T-cell (primary cell): ENCODE data around the gene PRR16. TPM values are rescaled to one million over a fixed set of nuclear protein-coding genes. Genes with fewer than 3 reads are reported as not detected.

ENCODE experiments used
- ATAC-seq, 4 experiments: fragments of 200-7000 bp in 3 of 4; fragments of 150-1000 bp in 1 of 4; cut with Tn5 transposase; replicated peaks in 1 of 4; 1 replicate in 3 of 4; 2 replicates in 1 of 4; pipeline ENCODE4 v1.10.0; 2021; ENCODE audit warnings: moderate library complexity in 3 of 4, mild to moderate bottlenecking in 2 of 4, moderate number of reproducible peaks in 1 of 4
- CTCF ChIA-PET, 2 donors: fragments of 300-600 bp; sonication (Branson Sonifier 250); formaldehyde crosslinking; loops; one replicate each; lab custom pipeline; 2022; ENCODE audit warnings: antibody characterized with exemption in 2 of 2; lab: Charles Lee
- POLR2A ChIA-PET, 2 donors: fragments of 300-600 bp; sonication (Branson Sonifier 250); formaldehyde crosslinking; loops; one replicate each; lab custom pipeline; 2022; ENCODE audit warnings: antibody characterized with exemption in 2 of 2; lab: Charles Lee
- DNase-seq, 35 experiments: peaks; one replicate each; pipeline versions ENCODE4 v3.0.0 to v3.0.0-alpha.2; 2013 to 2023
- H3K27ac ChIP-seq: one replicate; pipeline ENCODE4 v1.5.1; 2013; ENCODE audit warnings: low read length
- H3K27me3 ChIP-seq, 2 experiments: replicated peaks in 1 of 2; 1 replicate in 1 of 2; 2 replicates in 1 of 2; pipeline versions ENCODE4 v1.6.1 to v1.7.0; 2013; ENCODE audit warnings: low read length in 1 of 2, mixed read lengths in 1 of 2; ENCODE audit not compliant: control insufficient read depth in 2 of 2, insufficient read depth in 2 of 2; ENCODE audit errors: extremely low read depth in 1 of 2
- H3K36me3 ChIP-seq, 2 donors: 1 replicate in 1 of 2; 2 replicates in 1 of 2; pipeline versions ENCODE4 v1.6.1 to v1.7.0; 2013; ENCODE audit warnings: low read length in 1 of 2; ENCODE audit not compliant: control insufficient read depth in 2 of 2, insufficient read depth in 1 of 2; ENCODE audit errors: extremely low read depth in 1 of 2
- H3K4me1 ChIP-seq, 2 experiments: 1 replicate in 1 of 2; 2 replicates in 1 of 2; pipeline versions ENCODE4 v1.6.1 to v1.7.0; 2013; ENCODE audit warnings: low read length in 2 of 2, mixed read lengths in 1 of 2; ENCODE audit not compliant: insufficient read depth in 2 of 2, control insufficient read depth in 1 of 2; ENCODE audit errors: extremely low read depth in 1 of 2
- H3K4me3 ChIP-seq, 2 donors: 1 replicate in 1 of 2; 2 replicates in 1 of 2; pipeline versions ENCODE4 v1.5.1 to v1.7.0; 2013; ENCODE audit warnings: mild to moderate bottlenecking in 2 of 2, low read length in 1 of 2, moderate library complexity in 1 of 2; ENCODE audit not compliant: control insufficient read depth in 1 of 2; ENCODE audit errors: extremely low read depth in 1 of 2
- H3K9me3 ChIP-seq: 2 replicates; pipeline ENCODE4 v1.7.0; 2013
- H3K27ac Mint-ChIP-seq, 2 donors: one replicate each; pipeline ENCODE4 v1.8.0; 2020 to 2021; ENCODE audit warnings: mild to moderate bottlenecking in 2 of 2, mixed read lengths in 2 of 2
- H3K27me3 Mint-ChIP-seq, 2 donors: one replicate each; pipeline ENCODE4 v1.8.0; 2021 to 2022; ENCODE audit warnings: mixed read lengths in 2 of 2
- H3K36me3 Mint-ChIP-seq: one replicate; pipeline ENCODE4 v1.8.0; 2021; ENCODE audit warnings: mixed read lengths
- H3K4me1 Mint-ChIP-seq, 3 donors: one replicate each; pipeline ENCODE4 v1.8.0; 2020 to 2022; ENCODE audit warnings: mixed read lengths in 3 of 3, mild to moderate bottlenecking in 1 of 3
- H3K4me3 Mint-ChIP-seq, 3 donors: one replicate each; pipeline ENCODE4 v1.8.0; 2020 to 2022; ENCODE audit warnings: mild to moderate bottlenecking in 3 of 3, mixed read lengths in 3 of 3, moderate library complexity in 3 of 3
- H3K9me3 Mint-ChIP-seq, 3 donors: one replicate each; pipeline ENCODE4 v1.8.0; 2020 to 2022; ENCODE audit warnings: mixed read lengths in 3 of 3
- WGBS: methylation state at CpG from one replicate; pipeline ENCODE4 v1.1.5; 2013; ENCODE audit warnings: missing lambda C conversion rate; ENCODE audit not compliant: insufficient coverage; 5-methylcytosine and 5-hydroxymethylcytosine counted together
- total RNA-seq, 35 experiments: library from RNA in 6 of 35; stranded (reverse) in 6 of 35; fragments of 120-200 nt in 1 of 35; gene quantifications; one replicate each; pipeline versions ENCODE4 v1.2.1 to v1.2.4 and lab custom pipeline; 2013 to 2026

PRR16 gene
- total RNA-seq, 5 donors from 2014 or later (not counting 1 experiment from before 2014, with no cell fraction given), result not detected

DNA sequence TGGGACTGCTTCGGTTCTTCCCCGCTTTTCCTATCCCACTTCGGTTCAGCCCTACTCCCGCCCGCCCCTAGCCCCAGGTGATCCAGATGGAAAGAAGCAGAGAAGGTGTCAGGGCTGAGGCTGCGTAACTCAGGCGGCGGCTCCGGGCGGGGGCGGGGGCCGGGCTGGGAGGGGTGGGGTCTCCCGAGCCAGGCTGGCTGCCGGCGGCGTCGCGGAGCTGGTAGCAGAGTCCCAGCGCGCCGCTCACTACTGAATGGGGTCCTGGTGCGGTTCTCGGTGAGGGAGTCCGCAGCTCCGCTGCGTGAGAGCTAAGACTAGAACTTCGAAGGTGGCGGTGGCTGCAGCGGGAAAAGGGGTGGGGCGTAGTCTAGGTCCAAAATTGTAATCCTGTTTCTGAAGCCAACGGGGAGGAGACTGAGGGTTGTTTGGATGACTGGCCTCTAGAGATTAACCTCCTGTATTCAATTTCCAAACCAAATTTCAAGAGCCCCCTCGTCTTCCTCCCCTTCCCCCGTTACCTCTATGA lies 1.4 kb downstream of the PRR16 start:
- H3K9me3 ChIP-seq, result no peaks in the 10 kb centered on the region
- peaks cover 4 to 14% (median 5%) of the 10 kb centered on the region in 3 donors for H3K4me1 Mint-ChIP-seq
- ChIA-PET POLR2A (no interaction called here), CTCF (no interaction called here)
- H3K4me3 ChIP-seq, result peak overlapping the region in 1 of 2 donors; percentile 46
- DNase-seq, result no peak
- peak overlapping the region; percentile 21 to 50 (median 21) for H3K4me3 Mint-ChIP-seq
- H3K36me3 Mint-ChIP-seq, result no peaks in the 10 kb centered on the region
- peaks cover 4 to 10% of the 10 kb centered on the region in 2 experiments for H3K4me1 ChIP-seq
- no peak overlapping the region for H3K27ac Mint-ChIP-seq
- peaks cover 3 to 18% of the 10 kb centered on the region in 2 experiments for H3K27me3 ChIP-seq
- no peaks in the 10 kb centered on the region for H3K9me3 Mint-ChIP-seq
- H3K36me3 ChIP-seq, result no peaks in the 10 kb centered on the region
- 8% methylated on average over 12 of the region's 33 CpGs for WGBS
- ATAC-seq, result peak in 1 of 4 experiments; percentile 28
- no peak overlapping the region for H3K27ac ChIP-seq
- H3K27me3 Mint-ChIP-seq, result peaks cover 32 to 35% of the 10 kb centered on the region in 2 donors

DNA sequence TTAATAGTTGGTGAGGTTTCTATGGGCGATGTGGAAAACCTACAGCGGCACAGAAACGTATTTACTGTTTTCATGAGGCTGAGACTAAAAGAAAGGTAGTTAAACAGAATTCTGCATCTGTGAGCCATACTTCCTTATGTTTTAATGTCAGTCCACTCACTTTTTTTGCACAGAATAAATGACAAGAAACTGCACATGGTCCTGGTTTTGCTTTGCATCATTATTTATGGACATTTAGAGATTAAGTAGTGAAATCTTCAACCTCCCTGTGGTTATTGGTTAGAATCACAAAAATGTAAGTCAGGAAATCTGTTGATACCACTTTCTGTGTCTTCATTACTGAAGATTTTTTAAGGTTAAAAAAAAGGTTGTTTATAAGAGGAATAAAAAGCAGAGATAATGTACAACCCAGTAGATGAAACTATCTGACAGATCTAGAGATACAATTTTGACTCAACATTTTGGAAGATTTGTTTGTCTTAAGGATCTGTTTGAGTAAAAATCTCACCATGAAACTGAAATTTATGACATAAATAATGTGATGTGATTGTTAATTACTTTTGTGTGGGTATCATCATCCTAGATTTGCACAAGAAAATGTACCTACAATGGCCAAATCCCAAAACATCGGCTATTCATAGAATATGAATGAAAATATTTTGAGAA lies 2.4 kb downstream of the PRR16 start:
- WGBS, result 71% methylated on average over 1 of the region's 4 CpGs

DNA sequence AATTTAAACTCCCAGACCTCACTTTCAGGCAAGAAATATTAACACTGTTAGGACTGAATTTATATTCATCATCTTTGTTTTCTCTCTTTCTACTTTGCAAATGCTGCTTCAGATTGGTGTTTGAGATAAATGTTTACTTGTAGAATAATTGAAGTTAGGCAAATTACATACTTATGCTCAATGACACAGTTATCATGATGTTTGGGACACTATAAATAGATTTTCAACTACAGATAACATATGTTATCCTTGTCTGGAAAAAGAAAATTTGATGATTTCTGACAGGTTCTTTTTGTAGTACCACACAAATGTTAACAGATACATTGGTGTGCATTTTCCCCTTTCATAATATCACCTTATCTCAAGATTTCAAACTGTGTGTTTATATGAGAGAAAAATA lies 7.9 kb downstream of the PRR16 start:
- Histone ChIP-seq H3K4me1 (no peaks in the 10 kb centered on the region), H3K36me3 (no peaks in the 10 kb centered on the region), H3K27ac (no peak overlapping the region), H3K27me3 (no peaks in the 10 kb centered on the region), H3K9me3 (no peaks in the 10 kb centered on the region), H3K4me3 (no peak overlapping the region)
- H3K27ac Mint-ChIP-seq, result no peak overlapping the region
- ChIA-PET CTCF (no interaction called here), POLR2A (no interaction called here)
- no peaks in the 10 kb centered on the region for H3K4me1 Mint-ChIP-seq
- DNase-seq (no peak), ATAC-seq (no peak)
- peaks cover 0 to 3% of the 10 kb centered on the region in 2 donors for H3K27me3 Mint-ChIP-seq
- no peaks in the 10 kb centered on the region for H3K36me3 Mint-ChIP-seq
- H3K9me3 Mint-ChIP-seq, result peaks cover 0 to 4% (median 0%) of the 10 kb centered on the region in 3 donors
- no peak overlapping the region for H3K4me3 Mint-ChIP-seq

More for the DNA sequence above, 2.4 kb downstream of the PRR16 start:
- ChIA-PET POLR2A (no interaction called here), CTCF (no interaction called here)
- Mint-ChIP-seq H3K36me3 (no peaks in the 10 kb centered on the region), H3K4me3 (peak overlapping the region in 1 of 3 donors; percentile 10), H3K27me3 (peaks cover 32 to 35% of the 10 kb centered on the region in 2 donors), H3K27ac (no peak overlapping the region), H3K4me1 (peaks cover 4 to 14% (median 5%) of the 10 kb centered on the region in 3 donors), H3K9me3 (no peaks in the 10 kb centered on the region)
- no peaks in the 10 kb centered on the region for H3K36me3 ChIP-seq
- peaks cover 4 to 10% of the 10 kb centered on the region in 2 experiments for H3K4me1 ChIP-seq
- no peaks in the 10 kb centered on the region for H3K9me3 ChIP-seq
- H3K27me3 ChIP-seq, result peaks cover 3 to 18% of the 10 kb centered on the region in 2 experiments
- H3K4me3 ChIP-seq, result no peak overlapping the region
- H3K27ac ChIP-seq, result no peak overlapping the region
- no peak for DNase-seq
- ATAC-seq, result no peak

DNA sequence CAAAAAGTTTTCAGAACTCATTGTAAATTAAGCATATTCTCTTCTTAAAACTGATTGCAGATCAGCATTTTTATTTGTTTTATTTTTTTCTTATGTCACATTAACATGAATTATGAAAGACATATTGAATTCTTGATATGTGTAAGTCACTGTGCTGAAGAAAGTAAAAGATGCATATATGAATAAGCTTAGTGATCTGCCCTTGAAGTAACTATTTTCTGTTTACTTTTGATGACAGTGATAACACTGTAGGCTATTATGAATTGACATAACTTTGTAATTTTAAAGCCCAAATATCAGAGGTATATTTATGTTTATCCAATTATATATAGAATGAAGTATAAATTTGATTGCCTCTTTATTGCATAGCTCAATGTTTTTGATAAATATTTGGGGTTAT lies 8.8 kb downstream of the PRR16 start:
- CTCF ChIA-PET, result no interaction called here
- Histone ChIP-seq H3K27ac (no peak overlapping the region), H3K36me3 (no peaks in the 10 kb centered on the region), H3K9me3 (no peaks in the 10 kb centered on the region), H3K4me1 (no peaks in the 10 kb centered on the region), H3K4me3 (no peak overlapping the region), H3K27me3 (no peaks in the 10 kb centered on the region)
- Mint-ChIP-seq H3K36me3 (no peaks in the 10 kb centered on the region), H3K27me3 (peaks cover 0 to 3% of the 10 kb centered on the region in 2 donors), H3K4me1 (no peaks in the 10 kb centered on the region), H3K27ac (no peak overlapping the region), H3K9me3 (peaks cover 0 to 4% (median 0%) of the 10 kb centered on the region in 3 donors), H3K4me3 (no peak overlapping the region)
- no peak for DNase-seq
- POLR2A ChIA-PET, result no interaction called here
- ATAC-seq, result no peak

DNA sequence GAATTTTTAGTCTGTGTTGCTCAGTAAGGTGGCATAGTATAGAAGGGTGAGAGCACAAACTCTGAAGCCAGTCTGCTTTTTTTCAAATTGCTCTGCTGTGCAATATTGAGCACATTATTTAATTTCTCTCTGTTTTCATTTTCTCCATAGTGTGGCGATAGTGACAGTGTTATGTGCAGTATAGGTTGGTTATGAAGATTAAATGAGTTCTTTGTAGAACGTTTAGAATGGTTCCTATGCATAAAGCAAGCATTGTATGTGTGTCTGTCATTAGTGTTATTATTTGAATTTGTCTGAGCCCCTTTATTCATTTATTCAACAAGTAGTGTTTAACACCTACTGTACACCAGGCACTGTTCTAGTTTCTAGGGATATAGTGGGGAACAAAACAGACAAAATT lies 9.2 kb downstream of the PRR16 start:
- peaks cover 0 to 4% (median 0%) of the 10 kb centered on the region in 3 donors for H3K9me3 Mint-ChIP-seq
- peaks cover 0 to 3% of the 10 kb centered on the region in 2 donors for H3K27me3 Mint-ChIP-seq
- Histone ChIP-seq H3K9me3 (no peaks in the 10 kb centered on the region), H3K27ac (no peak overlapping the region), H3K27me3 (no peaks in the 10 kb centered on the region), H3K4me1 (no peaks in the 10 kb centered on the region), H3K36me3 (no peaks in the 10 kb centered on the region), H3K4me3 (no peak overlapping the region)
- ATAC-seq (no peak), DNase-seq (no peak)
- POLR2A ChIA-PET, result no interaction called here
- no peak overlapping the region for H3K4me3 Mint-ChIP-seq
- no CpG with 5 or more reads among the region's 2 CpGs for WGBS
- no peaks in the 10 kb centered on the region for H3K36me3 Mint-ChIP-seq
- CTCF ChIA-PET, result no interaction called here
- H3K27ac Mint-ChIP-seq, result no peak overlapping the region
- no peaks in the 10 kb centered on the region for H3K4me1 Mint-ChIP-seq

DNA sequence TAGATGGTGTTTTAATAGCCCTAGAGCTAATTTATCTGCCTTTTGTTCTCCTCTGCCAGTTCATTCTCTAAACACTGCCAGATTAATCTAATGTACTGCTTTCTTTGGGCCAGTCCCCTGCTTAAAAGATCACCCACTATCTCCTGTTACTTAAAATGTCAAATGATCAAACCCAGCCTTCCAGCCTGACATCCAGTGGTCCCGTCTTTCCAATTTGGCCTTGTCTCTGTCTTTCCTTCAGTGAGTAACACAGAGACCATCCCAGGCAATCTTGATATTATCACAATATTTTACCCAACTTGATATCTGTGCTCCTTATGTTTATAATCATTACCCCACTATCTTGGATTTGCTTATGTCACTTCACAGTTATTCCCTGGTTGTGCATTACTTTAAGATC lies 12.0 kb downstream of the PRR16 start:
- Mint-ChIP-seq H3K4me3 (no peak overlapping the region), H3K36me3 (no peaks in the 10 kb centered on the region), H3K9me3 (peaks cover 0 to 4% (median 0%) of the 10 kb centered on the region in 3 donors), H3K27ac (no peak overlapping the region), H3K4me1 (no peaks in the 10 kb centered on the region), H3K27me3 (peaks cover 0 to 3% of the 10 kb centered on the region in 2 donors)
- Histone ChIP-seq H3K36me3 (no peaks in the 10 kb centered on the region), H3K4me1 (no peaks in the 10 kb centered on the region), H3K27me3 (no peaks in the 10 kb centered on the region), H3K9me3 (no peaks in the 10 kb centered on the region), H3K27ac (no peak overlapping the region), H3K4me3 (no peak overlapping the region)
- CTCF ChIA-PET, result no interaction called here
- WGBS, result 88% methylated on average over 1 of the region's 1 CpG
- DNase-seq, result no peak
- POLR2A ChIA-PET, result no interaction called here
- ATAC-seq, result no peak
